GM23338 (cell line): Measurements from ENCODE around the gene MYO1E. TPM values are rescaled to one million over a fixed set of nuclear protein-coding genes. Genes with fewer than 3 reads are reported as not detected.

Experiments used
- ATAC-seq: fragments of 200-7000 bp; cut with Tn5 transposase; 3 replicates; pipeline ENCODE4 v1.9.1; 2020
- DNase-seq: peaks from one replicate; pipeline ENCODE4 v3.0.0-alpha.2; 2015; ENCODE audit warnings: low spot score
- H2AFZ ChIP-seq: fragments of 200-600 bp; sonication (generic); 2 replicates; pipeline ENCODE4 v1.8.0; 2016; ENCODE audit warnings: antibody characterized with exemption, mild to moderate bottlenecking, moderate library complexity
- H3F3A ChIP-seq: fragments of 200-600 bp; sonication (generic); replicated peaks from 2 replicates; pipeline ENCODE4 v1.8.0; 2017; ENCODE audit warnings: antibody characterized with exemption, mixed run types, low read depth
- H3K27ac ChIP-seq: fragments of 200-600 bp; sonication (generic); 2 replicates; pipeline ENCODE4 v1.6.1; 2016; ENCODE audit warnings: low read depth
- H3K27me3 ChIP-seq: fragments of 200-600 bp; sonication (generic); 2 replicates; pipeline ENCODE4 v1.8.0; 2016; ENCODE audit warnings: mild to moderate bottlenecking, mixed run types, moderate library complexity; ENCODE audit not compliant: insufficient read depth
- H3K36me3 ChIP-seq: fragments of 200-600 bp; sonication (generic); 2 replicates; pipeline ENCODE4 v1.8.0; 2016; ENCODE audit warnings: mild to moderate bottlenecking; ENCODE audit not compliant: insufficient read depth
- H3K4me1 ChIP-seq: fragments of 200-600 bp; sonication (generic); 2 replicates; pipeline ENCODE4 v1.8.0; 2016; ENCODE audit warnings: mild to moderate bottlenecking, moderate library complexity; ENCODE audit not compliant: insufficient read depth
- H3K4me2 ChIP-seq: fragments of 200-600 bp; sonication (generic); 2 replicates; pipeline ENCODE4 v1.7.1; 2017; ENCODE audit warnings: mixed run types
- H3K4me3 ChIP-seq: fragments of 200-600 bp; sonication (generic); 2 replicates; pipeline ENCODE4 v1.6.1; 2016; ENCODE audit warnings: mixed run types
- H3K79me2 ChIP-seq: fragments of 200-600 bp; sonication (generic); replicated peaks from 2 replicates; pipeline ENCODE4 v1.8.0; 2017; ENCODE audit warnings: mild to moderate bottlenecking; ENCODE audit not compliant: insufficient read depth
- H3K9me2 ChIP-seq: fragments of 200-600 bp; sonication (generic); 2 replicates; pipeline ENCODE4 v1.8.0; 2017; ENCODE audit not compliant: insufficient read depth
- H4K20me1 ChIP-seq: fragments of 200-600 bp; sonication (generic); replicated peaks from 2 replicates; pipeline ENCODE4 v1.8.0; 2017; ENCODE audit warnings: mild to moderate bottlenecking; ENCODE audit not compliant: insufficient read depth
- H3K27ac Mint-ChIP-seq: 2 replicates; pipeline ENCODE4 v1.8.0; 2020; ENCODE audit warnings: inconsistent platforms, mild to moderate bottlenecking, moderate library complexity, mixed read lengths
- H3K27me3 Mint-ChIP-seq: 3 replicates; pipeline ENCODE4 v1.8.0; 2022; ENCODE audit warnings: low read depth, mild to moderate bottlenecking, moderate library complexity, mixed read lengths, inconsistent platforms; ENCODE audit not compliant: insufficient read depth, poor library complexity
- H3K36me3 Mint-ChIP-seq: 3 replicates; pipeline ENCODE4 v1.8.0; 2021; ENCODE audit warnings: low read depth, mild to moderate bottlenecking, inconsistent platforms, moderate library complexity, mixed read lengths
- H3K4me1 Mint-ChIP-seq: 3 replicates; pipeline ENCODE4 v1.8.0; 2020; ENCODE audit warnings: mild to moderate bottlenecking, inconsistent platforms, mixed read lengths
- H3K4me3 Mint-ChIP-seq: 3 replicates; pipeline ENCODE4 v1.8.0; 2021; ENCODE audit warnings: moderate library complexity, mild to moderate bottlenecking, inconsistent platforms, mixed read lengths
- H3K9me3 Mint-ChIP-seq: 3 replicates; pipeline ENCODE4 v1.8.0; 2020; ENCODE audit warnings: moderate library complexity, mild to moderate bottlenecking, inconsistent platforms, mixed read lengths
- CTCF ChIP-seq, 2 experiments: fragments of 200-600 bp in 1 of 2; sonication (generic) in 1 of 2; conservative IDR thresholded peaks; 2 replicates each; pipeline versions ENCODE4 v1.5.1 to v1.6.1; 2016 to 2017; ENCODE audit warnings: antibody characterized with exemption in 2 of 2, low read depth in 2 of 2, mild to moderate bottlenecking in 2 of 2, moderate library complexity in 1 of 2
- EZH2 ChIP-seq: fragments of 200-600 bp; sonication (generic); IDR thresholded peaks from one replicate; pipeline ENCODE4 v1.8.0; 2017; ENCODE audit warnings: antibody characterized with exemption, mild to moderate bottlenecking, low read depth; ENCODE audit not compliant: unreplicated experiment
- EZH2phosphoT487 ChIP-seq: fragments of 200-600 bp; sonication (generic); IDR thresholded peaks from one replicate; pipeline ENCODE4 v1.8.1; 2018; ENCODE audit warnings: antibody characterized with exemption; ENCODE audit not compliant: unreplicated experiment
- JUNB ChIP-seq: IDR thresholded peaks from one replicate; pipeline ENCODE4 v1.6.1; 2016; ENCODE audit warnings: antibody characterized with exemption; ENCODE audit not compliant: unreplicated experiment
- NANOG ChIP-seq: IDR thresholded peaks from 2 replicates; pipeline ENCODE4 v1.6.1; 2016; ENCODE audit warnings: antibody characterized with exemption, borderline replicate concordance
- POLR2AphosphoS5 ChIP-seq: IDR thresholded peaks from 2 replicates; pipeline ENCODE4 v1.6.1; 2016; ENCODE audit warnings: antibody characterized with exemption, low read depth
- REST ChIP-seq: IDR thresholded peaks from one replicate; pipeline ENCODE4 v1.6.1; 2018; ENCODE audit warnings: antibody characterized with exemption; ENCODE audit not compliant: unreplicated experiment
- STAT1 ChIP-seq: IDR thresholded peaks from one replicate; pipeline ENCODE4 v1.6.1; 2016; ENCODE audit warnings: antibody characterized with exemption; ENCODE audit not compliant: unreplicated experiment
- ZNF114 ChIP-seq: fragments of 250-450 bp; sonication (Bioruptor Pico); IDR thresholded peaks from 2 replicates; pipeline ENCODE4 v1.5.0; 2020; ENCODE audit warnings: mild to moderate bottlenecking, moderate library complexity
- ZNF331 ChIP-seq: fragments of 250-450 bp; sonication (Bioruptor Pico); IDR thresholded peaks from 2 replicates; pipeline ENCODE4 v1.5.0; 2020; ENCODE audit warnings: low read depth, mild to moderate bottlenecking, moderate library complexity
- ZNF462 ChIP-seq: fragments of 250-450 bp; sonication (Bioruptor Pico); IDR thresholded peaks from 2 replicates; pipeline ENCODE4 v1.5.0; 2020; ENCODE audit warnings: mild to moderate bottlenecking, moderate library complexity
- polyA plus RNA-seq: library from polyadenylated mRNA; unstranded; fragments of >200 nt; fragmentation: Nextera tagmentation; extraction: Ambion mirVana; gene quantifications from 2 replicates; pipeline ENCODE4 v1.2.1, GENCODE V29; 2016
- total RNA-seq: library from RNA; depleted of rRNA; stranded (reverse); fragments of >200 nt; shearing (Covaris generic); gene quantifications from 2 replicates; pipeline ENCODE4 v1.2.3, GENCODE V29; 2014

MYO1E gene
- total and polyA plus RNA-seq, 2 experiments from 2014 or later, result 68.3 to 131 TPM

GRCh38 chr15:59366333-59367021 is 6.2 kb downstream of the MYO1E start:
- DNase-seq (no peak), ATAC-seq (no peak)
- H4K20me1 ChIP-seq, result peaks cover 38% of the 10 kb centered on the region
- Mint-ChIP-seq H3K27ac (no peak overlapping the region; the same call in 1 of the 2 replicates), H3K36me3 (no peaks in the 10 kb centered on the region; the same call in 2 of the 3 replicates), H3K4me1 (peaks cover 18% of the 10 kb centered on the region; the same call in 2 of the 3 replicates), H3K27me3 (peaks cover 11% of the 10 kb centered on the region), H3K9me3 (no peaks in the 10 kb centered on the region; the same call in 2 of the 3 replicates), H3K4me3 (no peak overlapping the region)
- no peaks in the 10 kb centered on the region for H3K36me3 ChIP-seq
- H3F3A ChIP-seq, result no peaks in the 10 kb centered on the region; the same call in 1 of the 2 replicates
- H3K4me3 ChIP-seq, result no peak overlapping the region
- no peak overlapping the region for H2AFZ ChIP-seq
- H3K4me1 ChIP-seq, result peaks cover 23% of the 10 kb centered on the region
- H3K79me2 ChIP-seq, result peaks cover 100% of the 10 kb centered on the region
- no peak overlapping the region for H3K27ac ChIP-seq
- no peak for TF ChIP-seq JUNB
- TF ChIP-seq POLR2AphosphoS5, result no peak
- no peak for TF ChIP-seq STAT1
- no peak for TF ChIP-seq NANOG
- TF ChIP-seq REST, result no peak
- TF ChIP-seq ZNF114, result no peak
- TF ChIP-seq CTCF (conservative IDR thresholded peaks at IDR 0.05; ENCODE audit: low read depth in 2 of 2), result no peak
- no peak for TF ChIP-seq ZNF331 (CRISPR knock-in tag)
- TF ChIP-seq EZH2phosphoT487, result no peak
- no peak for TF ChIP-seq ZNF462 (CRISPR knock-in tag)
- no peak for TF ChIP-seq EZH2
- no peaks in the 10 kb centered on the region for H3K9me2 ChIP-seq
- no peak overlapping the region for H3K4me2 ChIP-seq
- peaks cover 11% of the 10 kb centered on the region for H3K27me3 ChIP-seq
